Fibroblast of lung (primary cell): ENCODE data around the gene KCNAB2.

ENCODE experiments used
- CTCF ChIP-seq, 2 donors: IDR thresholded peaks in 1 of 2; conservative IDR thresholded peaks in 1 of 2; 1 replicate in 1 of 2; 2 replicates in 1 of 2; pipeline ENCODE4 v1.5.1; 2011 to 2012; ENCODE audit warnings: low read length in 2 of 2, control low read depth in 1 of 2, inconsistent platforms in 1 of 2, low read depth in 1 of 2, mild to moderate bottlenecking in 1 of 2
- EZH2 ChIP-seq: IDR thresholded peaks from 2 replicates; pipeline ENCODE4 v1.5.1; 2012; ENCODE audit warnings: low read length, control low read depth, mild to moderate bottlenecking; ENCODE audit errors: missing control alignments

- no peak for TF ChIP-seq CTCF (conservative IDR thresholded peaks at IDR 0.05 in 1 of 2, IDR thresholded peaks at IDR 0.05 in 1 of 2; ENCODE audit: low read depth in 1 of 2, low read length in 2 of 2)
- TF ChIP-seq EZH2: no peak
Measured at GRCh38 chr1:6117624-6118023, 71.9 kb downstream of the KCNAB2 start.
